Measurements from ENCODE around the gene SCO1. TPM values are rescaled to one million over a fixed set of nuclear protein-coding genes. Genes with fewer than 3 reads are reported as not detected.

SCO1 gene
- total RNA-seq, 2 donors from 2014 or later = 43.3 to 43.9 TPM

DNA sequence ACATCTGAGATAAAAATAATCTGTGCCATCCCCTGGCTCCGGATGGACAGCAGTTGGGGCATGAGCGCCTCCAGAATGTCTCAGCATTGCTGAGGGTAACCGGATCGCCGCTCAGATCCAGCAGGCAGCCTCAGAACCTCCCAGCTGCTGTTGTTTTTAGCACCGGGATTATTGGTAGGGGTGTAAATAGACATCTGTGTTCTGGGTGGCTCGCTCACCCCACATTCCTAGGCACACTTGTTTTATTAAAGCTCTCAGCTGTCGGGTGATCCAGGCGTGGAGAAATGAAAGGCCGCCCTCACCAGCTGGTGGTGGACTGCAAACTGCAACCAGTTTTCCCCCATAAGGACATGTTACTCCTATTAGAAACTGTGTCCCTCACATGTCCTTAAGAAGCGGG, 72.4 kb downstream of the SCO1 start:
- H3K4me3 ChIP-seq (ENCODE audit: low read length) = no peak overlapping the region
- no peak overlapping the region for H3K27ac ChIP-seq (ENCODE audit: low read depth, low read length)
- WGBS, 2 experiments (ENCODE audit: insufficient coverage in 1 of 2, insufficient read length in 1 of 2) = 93 to 96% methylated on average over 8 to 11 of the region's 11 CpGs
- Mint-ChIP-seq H3K27me3 (ENCODE audit: insufficient read depth) (no peaks in the 10 kb centered on the region), H3K36me3 (ENCODE audit: low read depth) (peaks cover 7% of the 10 kb centered on the region), H3K9me3 (no peaks in the 10 kb centered on the region), H3K4me3 (no peak overlapping the region), H3K27ac (no peak overlapping the region), H3K4me1 (peaks cover 10% of the 10 kb centered on the region)
- TF ChIP-seq CTCF (conservative IDR thresholded peaks at IDR 0.05) = no peak
- DNase-seq = no peak
- H3K9me3 ChIP-seq (ENCODE audit: control insufficient read depth, low read length) = no peaks in the 10 kb centered on the region
- H3K36me3 ChIP-seq (ENCODE audit: control insufficient read depth, insufficient read depth, low read length) = no peaks in the 10 kb centered on the region
- no peaks in the 10 kb centered on the region for H3K4me1 ChIP-seq (ENCODE audit: control insufficient read depth, insufficient read depth, low read length)
- H3K27me3 ChIP-seq (ENCODE audit: control insufficient read depth, insufficient read depth, low read length, poor library complexity, severe bottlenecking) = no peaks in the 10 kb centered on the region
- no peak overlapping the region for H3K9ac ChIP-seq (ENCODE audit: extremely low read depth, low read length, poor library complexity, severe bottlenecking)

DNA sequence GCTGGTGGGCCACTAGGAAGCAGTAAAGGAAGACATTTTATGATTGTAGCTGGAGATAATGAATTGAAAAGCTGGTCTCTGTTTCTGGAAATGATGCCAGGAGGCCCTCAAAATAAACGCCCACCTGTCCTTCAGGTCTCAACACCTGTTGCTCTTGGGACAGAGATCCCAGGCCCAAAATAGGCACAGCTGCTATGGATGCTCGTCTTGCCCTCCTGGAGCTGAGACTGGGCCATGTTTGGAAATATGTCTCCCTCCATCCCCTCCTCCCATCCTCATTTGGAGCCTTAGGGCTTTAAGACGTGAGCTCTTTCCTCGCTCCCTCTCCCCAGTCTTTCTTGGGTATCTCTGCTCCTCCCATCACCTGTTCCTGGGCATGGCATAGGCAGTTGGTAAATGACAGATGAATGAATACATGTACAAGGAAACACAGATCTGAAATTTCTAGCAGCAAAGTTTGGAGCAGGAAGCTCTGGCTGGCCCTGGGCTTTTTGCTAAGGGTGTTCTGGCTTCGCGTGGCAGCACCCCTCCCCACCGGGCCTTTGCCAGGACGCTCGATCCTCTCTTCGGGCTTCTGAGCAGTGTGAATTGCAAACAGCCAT, 73.5 kb downstream of the SCO1 start:
- Histone ChIP-seq H3K9me3 (ENCODE audit: control insufficient read depth, low read length) (no peaks in the 10 kb centered on the region), H3K9ac (ENCODE audit: extremely low read depth, low read length, poor library complexity, severe bottlenecking) (no peak overlapping the region), H3K27ac (ENCODE audit: low read depth, low read length) (no peak overlapping the region), H3K4me1 (ENCODE audit: control insufficient read depth, insufficient read depth, low read length) (no peaks in the 10 kb centered on the region), H3K36me3 (ENCODE audit: control insufficient read depth, insufficient read depth, low read length) (no peaks in the 10 kb centered on the region), H3K4me3 (ENCODE audit: low read length) (no peak overlapping the region), H3K27me3 (ENCODE audit: control insufficient read depth, insufficient read depth, low read length, poor library complexity, severe bottlenecking) (no peaks in the 10 kb centered on the region)
- no peaks in the 10 kb centered on the region for H3K9me3 Mint-ChIP-seq
- peaks cover under 1% of the 10 kb centered on the region for H3K36me3 Mint-ChIP-seq (ENCODE audit: low read depth)
- TF ChIP-seq CTCF (conservative IDR thresholded peaks at IDR 0.05) = no peak
- H3K4me3 Mint-ChIP-seq = no peak overlapping the region
- no peak overlapping the region for H3K27ac Mint-ChIP-seq
- 91 to 96% methylated on average over 5 to 10 of the region's 10 CpGs for WGBS, 2 experiments (ENCODE audit: insufficient coverage in 1 of 2, insufficient read length in 1 of 2)
- DNase-seq = no peak
- H3K27me3 Mint-ChIP-seq (ENCODE audit: insufficient read depth) = no peaks in the 10 kb centered on the region
- peaks cover 10% of the 10 kb centered on the region for H3K4me1 Mint-ChIP-seq

DNA sequence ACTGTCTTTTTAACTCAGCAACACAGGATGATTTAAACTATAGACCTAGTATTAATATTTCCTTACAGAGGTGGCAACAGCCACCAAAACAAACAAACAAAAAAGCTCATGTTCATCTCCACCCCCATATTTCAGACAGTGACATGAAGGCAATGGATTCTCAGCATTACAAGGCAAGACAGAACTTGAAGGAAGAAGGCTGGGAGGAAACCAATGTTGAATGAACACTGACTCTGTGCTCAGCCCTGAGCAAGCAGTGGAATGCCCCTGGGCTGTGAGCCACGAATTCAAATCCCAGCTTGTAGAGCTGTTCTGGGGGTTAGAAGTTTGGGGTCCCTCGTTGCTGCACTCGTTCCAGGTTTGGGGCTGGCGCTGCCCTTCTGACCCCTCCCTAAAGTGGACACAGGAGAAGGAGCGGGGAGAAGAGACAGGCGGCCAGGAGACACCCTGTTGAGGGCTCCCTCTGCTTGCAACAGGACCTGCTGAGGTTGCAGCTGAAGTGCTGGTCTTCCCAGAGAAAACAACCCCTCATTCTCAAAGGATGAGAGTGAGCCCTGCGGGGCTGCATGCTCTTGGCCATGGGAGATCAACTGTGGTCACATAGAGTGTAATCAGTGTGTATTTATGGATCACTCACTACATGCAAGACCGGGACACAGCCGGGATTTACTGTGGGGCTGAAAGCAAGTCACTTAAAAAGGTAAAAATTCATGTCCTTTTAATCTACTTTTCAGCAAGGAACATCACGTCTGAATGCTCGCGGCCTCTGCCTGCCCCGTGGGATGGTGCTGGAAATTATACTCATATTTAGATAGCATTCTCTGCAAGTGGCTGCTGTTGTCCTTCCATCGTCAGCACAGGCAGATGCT, 74.5 kb downstream of the SCO1 start:
- Mint-ChIP-seq H3K4me3 (no peak overlapping the region), H3K27ac (no peak overlapping the region), H3K4me1 (peaks cover 10% of the 10 kb centered on the region), H3K9me3 (no peaks in the 10 kb centered on the region), H3K27me3 (ENCODE audit: insufficient read depth) (no peaks in the 10 kb centered on the region), H3K36me3 (ENCODE audit: low read depth) (no peaks in the 10 kb centered on the region)
- Histone ChIP-seq H3K36me3 (ENCODE audit: control insufficient read depth, insufficient read depth, low read length) (no peaks in the 10 kb centered on the region), H3K9me3 (ENCODE audit: control insufficient read depth, low read length) (no peaks in the 10 kb centered on the region), H3K27me3 (ENCODE audit: control insufficient read depth, insufficient read depth, low read length, poor library complexity, severe bottlenecking) (no peaks in the 10 kb centered on the region), H3K4me1 (ENCODE audit: control insufficient read depth, insufficient read depth, low read length) (no peaks in the 10 kb centered on the region), H3K27ac (ENCODE audit: low read depth, low read length) (no peak overlapping the region), H3K9ac (ENCODE audit: extremely low read depth, low read length, poor library complexity, severe bottlenecking) (no peak overlapping the region), H3K4me3 (ENCODE audit: low read length) (no peak overlapping the region)
- WGBS, 2 experiments (ENCODE audit: insufficient coverage in 1 of 2, insufficient read length in 1 of 2) = 89 to 90% methylated on average over 9 to 14 of the region's 14 CpGs
- no peak for TF ChIP-seq CTCF (conservative IDR thresholded peaks at IDR 0.05)
- no peak for DNase-seq

Other genes with a start within 250 kb of the SCO1 start
- not detected for gene MYH4, start 228.0 kb downstream of the SCO1 start, total RNA-seq
- not detected for gene MYH1, start 179.0 kb downstream of the SCO1 start, total RNA-seq
- gene MYH2, start 147.9 kb downstream of the SCO1 start, total RNA-seq = under 1 TPM in 1 of 2 donors, not detected in 1; 0.99 TPM
- gene MYH3, start 40.2 kb downstream of the SCO1 start, total RNA-seq = 1 to 10 TPM; 1.7 to 2.0 TPM
- gene ADPRM, start 61 bp upstream of the SCO1 start, total RNA-seq = 1 to 10 TPM; 6.8 to 8.9 TPM
- 10 to 100 TPM in 1 of 2 donors, 1 to 10 TPM in 1; 1.4 to 10.9 TPM for gene TMEM220, start 32.5 kb upstream of the SCO1 start, total RNA-seq
- gene TMEM238L, start 106.6 kb upstream of the SCO1 start, total RNA-seq = not detected
- gene PIRT, start 140.6 kb upstream of the SCO1 start, total RNA-seq = not detected